HG02943 (cell line): ENCODE results near the gene EVI5.
A peak's percentile ranks its signal among the peaks of the same experiment; 100 is the strongest.
"Not testable (repeated sequence)": the region's sequence is repeated elsewhere in the genome, so short reads cannot be mapped to it uniquely, and the experiment has no call there.

Experiments used
- ATAC-seq: cut with Tn5 transposase; IDR thresholded peaks from one replicate; pipeline ENCODE4 v1.9.1; 2021; ENCODE audit warnings: mild to moderate bottlenecking, low read depth, moderate library complexity; ENCODE audit not compliant: unreplicated experiment

EVI5 gene

DNA sequence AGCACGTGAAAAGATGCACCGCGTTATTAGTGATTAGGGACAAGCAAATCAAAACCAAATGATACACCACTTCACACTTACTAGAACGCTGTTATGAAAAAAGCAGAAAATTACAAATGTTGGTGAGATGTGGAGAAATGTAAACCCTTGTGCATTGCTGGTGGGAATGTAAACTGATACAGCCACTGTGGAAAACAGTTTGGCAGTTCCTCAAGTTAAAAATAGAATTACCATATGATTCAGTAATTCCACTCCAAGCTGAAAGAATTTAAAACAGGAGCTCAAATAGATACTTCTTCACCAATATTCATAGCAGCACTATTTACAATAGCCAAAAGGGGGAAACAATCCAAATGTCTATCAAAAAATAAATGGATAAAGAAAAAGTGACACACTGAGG lies 10.3 kb upstream of the EVI5 start:
- no peak for ATAC-seq

GRCh38 chr1:92792340-92792782 lies 7.5 kb upstream of the EVI5 start:
- ATAC-seq: no peak

DNA sequence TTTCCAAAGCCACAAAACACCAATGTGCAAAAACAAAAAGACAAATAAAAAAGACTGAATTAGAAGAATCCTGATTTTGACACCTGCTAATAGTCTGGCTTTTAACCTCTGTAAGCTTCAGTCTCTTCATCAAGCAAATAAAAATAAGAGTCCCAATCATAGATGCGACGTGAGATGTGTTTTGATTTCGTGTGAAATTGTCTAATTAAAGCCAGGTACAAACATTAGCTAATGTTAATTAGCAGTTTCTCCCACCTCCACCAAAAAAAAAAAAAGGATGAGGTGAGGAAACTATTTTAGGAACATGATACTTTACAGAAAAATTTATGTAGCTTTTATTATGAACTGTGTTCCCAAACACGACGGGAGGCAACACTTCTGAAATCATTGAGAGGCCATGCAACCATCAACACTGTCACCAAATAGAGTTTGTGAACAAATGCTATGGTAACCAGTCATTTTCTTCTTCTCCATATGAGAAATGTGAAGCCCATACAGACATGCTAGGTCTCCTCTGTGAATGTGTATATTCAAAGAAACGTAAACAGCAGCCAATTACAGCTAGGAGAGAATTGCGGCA lies 6.7 kb upstream of the EVI5 start:
- ATAC-seq: no peak

DNA sequence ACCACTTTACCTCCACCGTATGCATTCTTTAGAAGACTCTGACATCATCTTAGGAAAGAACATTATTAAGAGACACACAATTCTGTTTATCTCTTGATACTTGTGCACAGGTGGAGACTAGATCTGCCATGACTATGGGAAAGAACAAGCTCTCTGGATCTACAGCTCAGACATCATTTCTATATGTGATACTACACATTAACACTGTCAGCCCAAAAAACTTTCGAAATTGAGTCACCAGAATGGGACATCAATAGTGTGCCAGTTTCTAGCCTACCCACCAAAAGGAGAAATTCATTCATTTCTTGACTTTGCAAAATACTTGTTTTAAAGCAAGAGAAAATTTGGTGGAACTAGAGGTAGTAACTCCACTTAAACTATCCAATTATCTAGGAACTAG lies 6.0 kb upstream of the EVI5 start:
- ATAC-seq: no peak

DNA sequence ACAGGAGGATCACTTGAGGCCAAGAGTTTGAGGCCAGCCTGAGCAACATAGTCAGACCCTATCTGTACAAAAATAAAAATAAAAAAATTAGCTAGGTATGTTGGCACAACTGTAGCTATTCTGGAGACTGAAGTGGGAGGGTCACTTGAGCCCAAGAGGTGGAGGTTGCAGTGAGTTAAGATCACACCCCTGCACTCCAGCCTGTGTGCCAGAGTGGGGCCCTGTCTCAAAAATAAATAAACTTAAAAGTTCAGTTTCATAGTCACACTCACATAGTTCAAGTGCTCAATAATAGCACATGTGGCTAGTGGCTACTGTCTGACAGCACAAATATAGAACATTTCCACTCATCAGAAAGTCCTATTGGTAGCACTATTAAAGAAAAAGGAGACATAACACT lies 5.2 kb upstream of the EVI5 start:
- no peak for ATAC-seq

DNA sequence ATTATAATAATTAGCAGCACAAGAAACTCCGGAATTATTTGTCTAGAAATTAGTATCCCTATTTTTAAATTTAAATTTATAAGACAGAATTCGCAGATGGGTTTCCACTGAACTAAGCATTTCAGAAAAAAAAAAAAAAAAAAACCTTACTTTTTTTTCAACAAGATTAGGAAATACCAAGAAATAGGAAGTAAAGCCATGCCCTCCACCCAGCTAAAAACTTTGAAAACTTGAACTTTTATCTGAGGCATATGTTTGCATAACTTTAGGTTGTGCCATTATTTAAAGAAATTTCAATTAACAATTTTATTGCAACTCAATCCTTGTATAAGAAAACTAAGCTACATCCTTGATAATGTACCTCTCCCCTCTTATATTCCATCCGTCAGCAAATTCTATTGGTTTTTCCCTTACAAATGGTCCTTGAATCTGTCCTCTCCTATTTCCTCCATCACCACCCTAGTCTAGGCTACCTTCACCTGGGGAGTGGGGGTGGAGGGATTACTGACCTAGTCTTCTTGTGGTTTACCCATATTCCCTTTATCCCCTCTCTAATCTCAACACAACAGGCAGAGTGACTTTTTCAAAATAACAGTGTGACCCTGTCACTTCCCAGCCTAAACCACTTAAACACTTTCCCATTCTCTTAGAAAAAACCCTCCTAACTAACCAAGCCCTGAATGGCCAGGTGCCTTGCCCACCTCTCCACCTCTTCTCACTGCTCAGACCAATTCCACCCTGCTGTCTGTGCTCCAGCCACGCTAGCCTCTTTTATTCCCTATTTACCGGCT lies 1.4 kb upstream of the EVI5 start:
- no peak for ATAC-seq

DNA sequence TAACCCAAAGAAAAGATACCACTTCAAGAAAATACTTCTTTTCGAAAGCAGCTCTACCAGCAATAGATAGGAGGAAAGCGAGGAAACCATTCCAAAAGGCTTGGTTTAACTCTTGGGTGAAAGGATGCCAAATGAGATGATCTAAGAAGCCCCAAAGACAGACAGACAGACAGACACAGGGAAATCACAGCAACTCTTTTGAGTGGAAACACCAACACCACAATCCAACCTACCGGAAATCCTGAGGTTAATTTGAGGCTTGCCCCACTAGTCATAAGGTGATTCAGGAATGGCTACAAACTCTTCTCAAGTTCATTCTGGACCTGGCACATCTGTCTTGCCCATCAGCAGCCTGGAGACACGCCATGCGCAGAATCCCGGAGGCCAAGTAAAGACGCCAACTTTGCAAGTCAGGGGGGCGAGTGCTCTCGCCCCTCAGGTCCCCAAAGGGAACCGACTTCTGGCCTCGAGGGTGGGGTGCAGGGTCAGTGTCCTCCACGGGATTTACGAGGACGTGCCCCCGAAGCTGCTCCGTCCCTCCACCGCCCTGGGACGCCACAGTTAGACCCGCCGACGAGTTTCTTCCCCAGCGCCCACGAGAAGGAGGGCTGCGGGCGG lies 778 bp downstream of the EVI5 start:
- ATAC-seq: peak; percentile 13

GRCh38 chr1:92783550-92783949 lies 1.4 kb downstream of the EVI5 start:
- ATAC-seq: not testable (repeated sequence)

- ATAC-seq: no peak
Observed at GRCh38 chr1:92778376-92778775, 6.5 kb downstream of the EVI5 start.

GRCh38 chr1:92774407-92774806 lies 10.5 kb downstream of the EVI5 start:
- no peak for ATAC-seq

DNA sequence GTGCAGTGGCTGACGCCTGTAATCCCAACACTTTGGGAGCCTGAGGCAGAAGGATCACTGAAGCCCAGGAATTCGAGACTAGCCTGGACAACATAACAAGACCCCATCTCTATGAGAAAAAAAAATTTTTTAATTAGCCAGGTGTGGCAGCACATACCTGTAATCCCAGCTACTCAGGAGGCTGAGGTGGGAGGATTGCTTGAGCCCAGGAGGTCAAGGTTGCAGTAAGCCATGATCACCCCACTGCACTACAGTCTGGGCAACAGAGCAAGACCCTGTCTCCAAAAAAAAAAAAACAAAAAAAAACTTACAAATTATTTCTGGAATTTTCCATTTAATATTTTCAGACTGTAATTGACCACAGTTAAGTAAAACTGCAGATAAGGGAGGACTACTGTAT lies 11.2 kb downstream of the EVI5 start:
- ATAC-seq: not testable (repeated sequence)

GRCh38 chr1:92769856-92770255 lies 15.1 kb downstream of the EVI5 start:
- no peak for ATAC-seq

GRCh38 chr1:92768915-92769314 lies 16.0 kb downstream of the EVI5 start:
- no peak for ATAC-seq

DNA sequence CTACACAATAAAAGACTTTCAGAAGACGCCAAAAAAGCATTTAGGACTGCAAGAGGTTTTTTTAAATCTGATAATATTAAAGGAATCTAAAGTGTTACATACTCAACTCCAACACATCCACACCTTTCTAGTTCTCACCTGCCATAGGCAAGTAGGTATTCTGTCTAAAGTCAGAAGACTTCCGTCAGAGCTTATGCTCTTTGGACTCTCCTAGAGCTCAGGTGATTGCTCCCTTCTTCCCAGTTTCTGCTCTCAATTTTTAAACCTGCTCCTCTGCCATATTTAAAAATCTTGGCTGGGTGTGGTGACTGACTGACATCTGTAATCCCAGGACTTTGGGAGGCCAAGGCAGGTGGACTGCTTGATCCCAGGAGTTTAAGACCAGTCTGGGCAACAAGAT lies 16.6 kb downstream of the EVI5 start:
- ATAC-seq: no peak

- ATAC-seq: no peak
Observed at GRCh38 chr1:92764116-92764515, 20.8 kb downstream of the EVI5 start.

GRCh38 chr1:92762355-92762754 lies 22.6 kb downstream of the EVI5 start:
- ATAC-seq: no peak

DNA sequence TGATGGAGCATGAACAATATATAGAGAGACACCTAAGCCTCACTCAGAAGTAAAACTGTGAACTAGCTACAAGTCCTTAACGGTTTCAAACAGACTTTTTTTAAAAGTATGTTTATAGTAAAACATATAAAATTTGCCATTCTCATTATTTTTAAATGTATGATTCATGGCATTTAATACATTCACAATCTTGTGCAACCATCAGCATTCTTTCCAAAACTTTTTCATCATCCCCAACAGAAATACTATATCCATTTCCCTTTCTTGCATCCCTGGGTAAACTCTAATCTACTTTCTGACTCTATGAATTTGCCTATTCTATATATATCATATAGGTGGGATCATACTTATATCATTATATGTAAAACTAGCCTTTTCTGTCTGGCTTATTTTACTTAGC lies 25.5 kb downstream of the EVI5 start:
- no peak for ATAC-seq

DNA sequence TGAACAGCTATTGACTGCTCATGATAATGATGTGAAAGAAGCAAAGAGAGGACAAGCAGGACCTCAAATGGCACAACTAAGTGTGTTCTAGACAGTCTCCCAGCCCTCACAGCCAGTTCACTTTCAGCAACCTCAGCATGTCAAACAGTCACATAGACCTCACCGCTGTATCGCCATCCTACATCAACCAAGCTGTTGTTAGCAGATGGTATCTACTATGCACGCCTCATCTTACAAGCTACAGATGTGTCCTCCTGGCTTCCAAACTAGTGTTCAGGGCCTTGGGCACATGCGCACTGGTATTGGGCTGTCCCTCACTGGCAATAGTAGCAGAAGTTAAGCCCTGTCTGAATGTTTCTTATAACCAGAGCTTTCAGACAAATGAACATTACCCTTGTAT lies 28.4 kb downstream of the EVI5 start:
- ATAC-seq: no peak

- no peak for ATAC-seq
Observed at GRCh38 chr1:92755541-92756461, 29.1 kb downstream of the EVI5 start.

- no peak for ATAC-seq
Observed at GRCh38 chr1:92754719-92755050, 30.2 kb downstream of the EVI5 start.
